WTC11 (cell line): ENCODE measurements around the gene NLRP6.

Experiments used
- CREB1 ChIP-seq: sonication (generic); formaldehyde crosslinking; IDR thresholded peaks from 2 replicates; pipeline ENCODE4 v1.8.0; 2023; ENCODE audit warnings: mild to moderate bottlenecking, missing genetic modification reagents
- CREM ChIP-seq: sonication (generic); formaldehyde crosslinking; IDR thresholded peaks from 2 replicates; pipeline ENCODE4 v1.8.1; 2022; ENCODE audit warnings: mild to moderate bottlenecking, missing genetic modification reagents, moderate library complexity
- CTCF ChIP-seq: fragments of 200-600 bp; IDR thresholded peaks from 2 replicates; pipeline ENCODE4 v1.8.0; 2022; ENCODE audit warnings: antibody characterized with exemption
- NFYB ChIP-seq: sonication (generic); formaldehyde crosslinking; conservative IDR thresholded peaks from 2 replicates; pipeline ENCODE4 v1.8.0; 2022; ENCODE audit warnings: low read depth, missing genetic modification reagents
- RELA ChIP-seq: sonication (generic); formaldehyde crosslinking; IDR thresholded peaks from 2 replicates; pipeline ENCODE4 v1.8.1; 2022; ENCODE audit warnings: missing genetic modification reagents, mild to moderate bottlenecking, borderline replicate concordance
- SP1 ChIP-seq: sonication (generic); formaldehyde crosslinking; conservative IDR thresholded peaks from 2 replicates; pipeline ENCODE4 v1.8.1; 2022; ENCODE audit warnings: missing genetic modification reagents
- USF2 ChIP-seq: sonication (generic); formaldehyde crosslinking; IDR thresholded peaks from 2 replicates; pipeline ENCODE4 v1.8.1; 2023; ENCODE audit warnings: mild to moderate bottlenecking, missing genetic modification reagents, moderate library complexity
- ZNF121 ChIP-seq: sonication (generic); formaldehyde crosslinking; IDR thresholded peaks from 2 replicates; pipeline ENCODE4 v1.8.0; 2023; ENCODE audit warnings: missing genetic modification reagents
- ZNF138 ChIP-seq: sonication (generic); formaldehyde crosslinking; conservative IDR thresholded peaks from 2 replicates; pipeline ENCODE4 v1.8.1; 2022; ENCODE audit warnings: mild to moderate bottlenecking, moderate library complexity, missing genetic modification reagents
- ZNF232 ChIP-seq: sonication (generic); formaldehyde crosslinking; IDR thresholded peaks from 2 replicates; pipeline ENCODE4 v1.8.0; 2022; ENCODE audit warnings: mild to moderate bottlenecking, missing genetic modification reagents
- TF ChIP-seq, protein P1 (sequence below): fragments of 250-450 bp; sonication (Bioruptor Pico); IDR thresholded peaks from 2 replicates; pipeline ENCODE4 v2.1.2; 2022; ENCODE audit warnings: mild to moderate bottlenecking, moderate library complexity
- TF ChIP-seq, protein P2 (sequence below): sonication (generic); formaldehyde crosslinking; IDR thresholded peaks from 2 replicates; pipeline ENCODE4 v1.8.1; 2023; ENCODE audit warnings: mild to moderate bottlenecking, missing genetic modification reagents, moderate library complexity

DNA sequence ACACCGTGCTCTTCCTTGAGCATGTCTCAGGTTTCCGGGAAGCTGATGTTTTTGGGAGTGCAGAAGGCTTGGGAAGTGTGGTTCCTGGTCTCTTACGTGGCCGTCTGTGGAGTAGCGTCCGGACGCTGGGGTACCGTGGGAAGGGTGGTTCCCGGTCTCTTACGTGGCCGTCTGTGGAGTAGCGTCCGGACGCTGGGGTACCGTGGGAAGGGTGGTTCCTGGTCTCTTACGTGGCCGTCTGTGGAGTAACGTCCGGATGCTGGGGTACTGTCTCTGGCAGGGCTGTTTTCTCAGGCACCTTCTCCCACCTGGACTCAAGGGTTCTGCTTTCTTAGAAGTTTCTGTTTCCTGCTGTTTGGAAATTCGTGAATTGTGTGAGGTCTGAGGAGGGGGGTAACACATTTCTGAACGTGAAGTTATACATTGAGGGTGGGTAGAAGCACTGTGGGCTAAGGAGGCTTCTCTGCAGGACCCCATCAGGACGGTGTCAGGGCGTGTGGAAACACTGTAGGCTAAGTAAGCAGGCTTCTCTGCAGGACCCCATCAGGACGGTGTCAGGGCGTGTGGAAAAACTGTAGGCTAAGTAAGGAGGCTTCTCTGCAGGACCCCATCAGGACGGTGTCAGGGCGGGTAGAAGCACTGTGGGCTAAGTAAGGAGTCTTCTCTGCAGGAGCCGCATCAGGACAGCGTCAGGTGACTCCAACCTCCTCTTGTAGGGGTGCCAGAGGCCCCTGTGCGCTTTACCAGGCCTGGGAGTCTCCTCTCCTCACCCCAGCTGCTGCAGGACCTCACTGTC lies 47.8 kb downstream of the NLRP6 start:
- TF ChIP-seq ZNF121 (CRISPR knock-in tag) (no peak), CTCF (no peak), ZNF138 (no peak), USF2 (CRISPR knock-in tag) (no peak; the same call in 1 of the 2 replicates), CREB1 (CRISPR knock-in tag) (no peak), NFYB (CRISPR knock-in tag) (no peak), CREM (no peak), SP1 (no peak), RELA (CRISPR knock-in tag) (no peak), ZNF232 (CRISPR knock-in tag) (no peak)
- TF ChIP-seq, protein P1, sequence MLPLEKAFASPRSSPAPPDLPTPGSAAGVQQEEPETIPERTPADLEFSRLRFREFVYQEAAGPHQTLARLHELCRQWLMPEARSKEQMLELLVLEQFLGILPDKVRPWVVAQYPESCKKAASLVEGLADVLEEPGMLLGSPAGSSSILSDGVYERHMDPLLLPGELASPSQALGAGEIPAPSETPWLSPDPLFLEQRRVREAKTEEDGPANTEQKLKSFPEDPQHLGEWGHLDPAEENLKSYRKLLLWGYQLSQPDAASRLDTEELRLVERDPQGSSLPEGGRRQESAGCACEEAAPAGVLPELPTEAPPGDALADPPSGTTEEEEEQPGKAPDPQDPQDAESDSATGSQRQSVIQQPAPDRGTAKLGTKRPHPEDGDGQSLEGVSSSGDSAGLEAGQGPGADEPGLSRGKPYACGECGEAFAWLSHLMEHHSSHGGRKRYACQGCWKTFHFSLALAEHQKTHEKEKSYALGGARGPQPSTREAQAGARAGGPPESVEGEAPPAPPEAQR (CRISPR knock-in tag): no peak
- TF ChIP-seq, protein P2, sequence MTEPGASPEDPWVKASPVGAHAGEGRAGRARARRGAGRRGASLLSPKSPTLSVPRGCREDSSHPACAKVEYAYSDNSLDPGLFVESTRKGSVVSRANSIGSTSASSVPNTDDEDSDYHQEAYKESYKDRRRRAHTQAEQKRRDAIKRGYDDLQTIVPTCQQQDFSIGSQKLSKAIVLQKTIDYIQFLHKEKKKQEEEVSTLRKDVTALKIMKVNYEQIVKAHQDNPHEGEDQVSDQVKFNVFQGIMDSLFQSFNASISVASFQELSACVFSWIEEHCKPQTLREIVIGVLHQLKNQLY (CRISPR knock-in tag): no peak
